HTERT RPE-1 (cell line): Measurements from ENCODE around the gene CDC14B.
"Not testable (repeated sequence)": the region's sequence is repeated elsewhere in the genome, so short reads cannot be mapped to it uniquely, and the experiment has no call there.

Experiments used
- in situ Hi-C: fragments of 300-500 bp; cut with MboI; formaldehyde crosslinking; loops from 4 replicates; pipeline ENCODE4 v1.14.3; 2020; ENCODE audit warnings: low sequenced_read_pairs

Gene CDC14B

DNA sequence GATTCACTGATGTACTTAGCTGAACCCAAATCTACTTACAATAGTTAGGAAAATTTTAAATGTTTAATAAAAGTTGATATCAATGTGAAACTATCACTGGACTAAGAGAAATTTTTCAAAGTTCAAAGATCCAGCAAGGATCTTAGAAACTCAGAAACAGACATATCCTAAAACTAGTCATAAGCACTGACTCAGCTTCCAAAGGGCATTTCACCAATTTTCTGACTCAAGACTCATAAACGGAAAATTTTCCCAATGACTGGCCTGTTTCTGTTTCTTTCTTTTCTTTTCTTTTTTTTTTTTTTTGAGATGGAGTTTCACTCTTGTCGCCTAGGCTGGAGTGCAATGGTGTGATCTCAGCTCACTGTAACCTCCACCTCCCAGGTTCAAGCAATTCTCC is 66.6 kb downstream of the CDC14B start:
- in situ Hi-C loops: no loop called here

DNA sequence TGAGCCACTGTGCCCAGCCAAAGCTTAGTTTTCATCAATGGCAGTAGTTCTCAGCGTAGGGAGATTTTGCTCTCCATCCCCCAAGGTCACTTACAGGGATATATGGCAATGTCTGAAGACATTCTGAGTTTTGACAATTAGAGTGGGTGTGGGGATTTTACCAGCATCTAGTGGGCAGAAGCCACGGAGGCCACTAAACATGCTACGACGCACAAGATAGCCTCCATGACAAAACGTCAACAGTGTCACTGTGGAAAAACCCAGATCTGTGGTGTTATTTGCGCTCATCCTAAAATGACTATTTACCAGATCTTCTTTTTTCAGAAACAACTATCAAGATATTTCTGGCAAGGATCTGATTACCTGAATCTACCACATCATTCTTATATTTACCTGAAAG is 68.2 kb downstream of the CDC14B start:
- in situ Hi-C loops: no loop called here

DNA sequence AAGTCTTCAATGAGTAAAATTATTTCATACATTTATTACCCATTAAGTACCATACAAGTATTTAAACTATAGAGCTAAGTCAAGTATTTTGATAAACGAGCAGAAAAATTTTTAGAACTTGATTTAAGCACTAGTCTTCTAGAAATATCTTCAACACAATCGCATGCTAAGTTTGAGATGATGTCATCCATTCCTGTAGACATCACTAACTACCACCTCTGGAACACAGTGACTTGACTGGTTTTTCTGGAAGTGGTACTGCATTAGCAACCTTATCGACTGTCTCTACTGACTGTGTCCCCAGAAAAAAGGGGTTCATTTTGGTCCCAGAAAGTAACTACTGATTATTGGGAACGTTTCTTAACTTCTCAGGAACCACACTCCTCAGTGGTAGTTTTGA is 69.0 kb downstream of the CDC14B start:
- in situ Hi-C loops: no loop called here

DNA sequence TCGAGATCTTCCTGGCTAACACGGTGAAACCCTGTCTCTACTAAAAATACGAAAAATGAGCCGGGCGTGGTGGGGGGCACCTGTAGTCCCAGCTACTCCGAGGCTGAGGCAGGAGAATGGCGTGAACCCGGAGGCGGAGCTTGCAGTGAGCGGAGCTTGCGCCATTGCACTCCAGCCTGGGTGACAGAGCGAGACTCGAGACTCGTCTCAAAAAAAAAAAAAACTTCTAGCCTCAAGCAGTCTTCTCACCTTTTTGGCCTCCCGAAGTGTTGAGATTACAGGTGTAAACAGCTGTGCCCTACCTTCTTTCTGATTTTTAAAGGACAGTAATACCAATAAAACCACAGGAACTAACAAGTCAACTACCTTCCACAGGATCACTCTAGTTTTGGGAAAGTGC is 76.5 kb downstream of the CDC14B start:
- in situ Hi-C loops: not testable (repeated sequence)

GRCh38 chr9:96540106-96540505 is 79.5 kb downstream of the CDC14B start:
- in situ Hi-C loops: no loop called here

DNA sequence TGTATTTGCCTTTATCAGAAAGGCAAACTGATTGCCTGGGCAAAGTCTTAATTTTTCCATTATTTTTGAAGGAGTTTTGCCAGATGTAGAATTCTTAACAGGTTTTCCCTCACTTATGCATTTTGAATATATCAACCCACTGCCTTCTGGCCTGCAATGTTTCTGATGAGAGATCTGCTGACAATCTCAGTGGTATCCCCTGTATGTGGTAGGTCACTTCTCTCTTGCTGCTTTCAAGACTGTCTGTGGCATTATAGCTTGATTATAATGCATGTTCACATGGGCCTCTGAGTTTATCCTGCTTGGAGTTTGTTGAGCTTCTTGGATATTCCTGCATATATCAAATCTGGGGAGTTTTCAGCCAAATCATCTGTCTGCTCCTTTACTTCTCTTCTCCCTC is 87.5 kb downstream of the CDC14B start:
- in situ Hi-C loops: no loop called here

DNA sequence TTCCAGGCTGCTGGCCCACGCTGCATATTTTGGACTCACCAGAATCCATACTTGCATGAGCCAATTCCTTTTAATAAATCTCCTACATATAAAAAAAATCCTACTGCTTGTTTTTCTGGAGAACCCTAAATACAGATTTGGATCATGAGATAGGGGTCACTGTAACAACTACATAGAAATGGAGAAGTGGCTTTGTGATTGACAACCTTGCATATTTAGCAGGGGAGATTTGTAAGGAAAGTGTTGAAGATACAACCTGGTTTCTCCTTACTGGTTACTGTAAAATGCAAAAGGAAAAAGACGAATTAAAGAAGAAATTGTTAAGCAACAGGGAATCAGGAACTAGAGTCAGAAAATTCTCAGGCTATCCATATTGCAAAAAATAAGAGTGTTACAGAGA is 94.9 kb downstream of the CDC14B start:
- in situ Hi-C loops: no loop called here

- in situ Hi-C loops: no loop called here
Observed at GRCh38 chr9:96524045-96524444, 95.6 kb downstream of the CDC14B start.

- in situ Hi-C loops: no loop called here
Observed at GRCh38 chr9:96523374-96523773, 96.3 kb downstream of the CDC14B start.

- in situ Hi-C loops: no loop called here
Observed at GRCh38 chr9:96522366-96522765, 97.3 kb downstream of the CDC14B start.

DNA sequence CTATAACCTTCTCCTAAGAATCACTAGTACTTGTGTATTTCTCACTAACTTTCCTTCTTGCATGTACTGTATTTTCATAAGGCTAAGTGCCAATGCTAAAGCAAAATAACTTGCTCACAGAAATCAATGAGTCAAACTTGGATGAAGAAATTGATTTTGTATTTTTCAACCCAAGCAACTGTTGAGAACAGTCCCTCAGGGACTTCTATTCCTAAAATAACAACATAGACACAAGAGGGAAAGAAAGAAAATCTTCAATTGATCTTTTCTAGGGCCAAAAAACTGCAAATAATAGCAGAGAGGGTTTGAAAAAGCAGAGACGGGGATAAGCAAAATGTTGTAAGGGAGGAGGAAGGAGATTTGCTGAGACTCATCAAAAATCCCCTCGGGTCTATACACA is 99.9 kb downstream of the CDC14B start:
- in situ Hi-C loops: no loop called here

DNA sequence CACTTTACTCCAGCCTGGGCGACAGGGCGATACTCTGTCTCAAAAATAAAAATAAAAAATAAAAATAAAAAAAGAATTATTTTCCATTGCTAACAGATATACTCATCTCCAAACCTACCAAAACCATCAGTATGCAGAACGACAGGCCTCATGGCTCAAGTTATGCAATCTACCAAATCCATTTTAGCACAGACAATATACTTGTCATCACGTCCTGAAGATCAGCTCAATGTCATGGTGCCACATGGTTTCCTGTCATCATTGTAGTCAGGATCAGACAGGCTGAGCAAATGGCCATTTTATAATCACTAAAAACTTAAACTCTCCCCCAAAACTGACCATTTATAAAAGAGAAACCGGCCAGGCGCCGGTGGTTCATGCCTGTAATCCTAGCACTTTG is 100.5 kb downstream of the CDC14B start:
- in situ Hi-C loops: no loop called here

DNA sequence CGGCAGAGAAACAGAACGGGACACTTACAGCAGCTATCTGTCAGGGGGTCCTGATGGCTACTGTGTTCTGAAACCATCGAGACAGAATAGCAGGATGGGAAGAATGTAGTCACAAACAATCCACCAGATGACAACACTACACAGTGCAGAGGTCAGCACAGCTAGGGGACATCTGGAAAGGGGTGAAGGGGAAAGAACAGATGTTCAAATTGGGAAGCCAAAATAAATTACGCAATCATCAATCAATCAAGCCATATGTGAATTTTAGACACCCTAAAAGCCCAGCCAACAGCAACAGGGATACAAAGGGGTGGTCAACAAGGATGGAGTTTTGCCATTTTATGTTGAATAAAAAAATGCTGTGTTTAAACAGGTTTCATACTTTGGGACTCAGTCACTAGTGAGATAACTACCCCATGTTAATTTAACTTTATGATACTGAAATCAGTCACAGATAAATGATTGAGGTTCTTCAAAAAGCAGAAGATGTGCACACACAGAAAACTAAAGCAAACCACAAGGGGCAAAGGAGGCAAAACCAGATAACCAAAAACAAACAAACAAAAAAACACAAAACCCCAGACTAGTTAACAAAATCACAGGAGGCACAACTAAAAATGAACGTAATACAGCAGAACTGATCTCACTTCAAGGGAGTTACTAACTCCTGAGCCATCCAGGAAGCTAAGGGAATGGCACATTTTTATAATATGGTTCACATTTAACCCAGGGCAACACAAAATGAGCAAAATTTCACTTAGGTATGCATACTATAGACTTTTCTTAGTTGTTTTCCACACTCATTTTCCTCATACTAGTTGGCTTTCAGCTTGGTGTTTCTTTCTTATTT is 103.8 kb downstream of the CDC14B start:
- in situ Hi-C loops: no loop called here

GRCh38 chr9:96514800-96515158 is 104.9 kb downstream of the CDC14B start:
- in situ Hi-C loops: no loop called here

GRCh38 chr9:96514108-96514799 is 105.4 kb downstream of the CDC14B start:
- in situ Hi-C loops: no loop called here

DNA sequence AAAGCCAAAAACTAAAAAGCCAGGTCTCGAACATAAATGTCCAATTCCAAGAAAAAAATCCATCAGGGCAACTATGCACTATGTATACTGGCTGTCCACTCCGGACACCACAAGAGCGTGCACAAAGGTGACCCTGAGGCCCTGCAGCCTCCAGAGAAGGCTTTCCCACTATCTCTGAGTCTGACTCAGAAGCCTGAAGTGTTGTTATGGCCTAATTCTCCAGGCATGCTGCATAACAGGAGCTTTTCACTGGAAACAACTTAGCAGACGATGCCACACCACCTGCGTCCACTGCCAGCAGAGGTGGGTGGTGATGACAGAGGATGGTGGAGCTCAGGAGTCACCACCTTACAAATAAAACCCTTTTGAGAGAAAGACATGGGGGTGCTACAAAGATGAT is 106.0 kb downstream of the CDC14B start:
- in situ Hi-C loops: no loop called here

- in situ Hi-C loops: no loop called here
Observed at GRCh38 chr9:96512240-96512639, 107.4 kb downstream of the CDC14B start.

DNA sequence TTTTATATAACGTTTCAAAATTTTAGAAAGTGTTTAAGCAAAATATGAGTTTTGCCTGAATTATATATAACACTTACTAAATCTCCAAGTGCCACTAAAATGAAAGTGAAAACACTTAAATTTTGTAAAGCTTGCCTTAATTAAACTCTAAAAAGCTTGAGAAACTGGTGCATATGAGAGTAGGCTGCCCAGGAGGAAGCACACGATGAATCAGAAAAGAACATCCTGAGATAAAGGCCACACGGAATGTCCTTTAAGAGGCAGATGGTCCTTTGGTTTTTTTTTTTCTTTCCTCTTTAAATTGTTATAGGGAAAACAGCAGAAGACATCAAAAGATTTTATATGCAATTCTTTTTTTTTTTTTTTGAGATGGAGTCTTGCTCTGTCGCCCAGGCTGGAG is 109.4 kb downstream of the CDC14B start:
- in situ Hi-C loops: no loop called here

DNA sequence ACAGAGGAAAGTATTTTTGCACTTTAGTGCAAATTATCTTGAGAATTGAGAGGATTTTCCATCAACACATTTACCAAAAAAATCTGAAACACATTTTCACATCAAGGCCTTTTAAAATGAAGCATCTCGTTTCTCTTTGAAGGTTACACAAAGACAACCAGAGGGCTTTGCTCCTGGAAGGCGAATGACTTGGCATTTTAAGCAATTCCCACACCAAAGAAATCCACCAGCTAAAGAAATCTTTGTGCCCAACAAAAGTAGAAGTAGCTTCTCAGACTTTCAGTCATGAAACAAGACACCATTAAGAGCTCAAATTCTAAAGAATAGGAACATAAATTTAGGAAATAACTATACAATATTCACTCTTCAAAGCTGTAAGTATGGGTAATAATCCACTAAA is 109.8 kb downstream of the CDC14B start:
- in situ Hi-C loops: no loop called here

DNA sequence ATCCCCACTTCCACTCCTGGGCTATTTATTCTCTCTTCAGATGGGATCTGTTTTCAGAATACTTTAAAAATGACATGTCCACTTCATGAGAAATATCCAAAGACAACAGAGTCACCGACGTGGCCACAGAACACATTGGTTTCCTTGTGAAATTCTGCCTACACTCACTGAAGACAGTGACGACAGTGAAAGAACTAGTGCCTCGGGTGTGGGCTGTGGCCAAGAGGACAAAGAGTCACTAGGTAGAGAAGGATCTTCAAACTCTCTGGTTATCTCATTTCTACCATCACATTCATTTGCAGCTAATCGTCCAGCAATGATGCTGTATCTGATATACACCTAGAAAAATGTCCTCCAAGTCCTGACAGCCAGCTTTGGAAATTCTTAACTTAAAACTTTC is 110.6 kb downstream of the CDC14B start:
- in situ Hi-C loops: no loop called here

GRCh38 chr9:96508227-96508940 is 111.3 kb downstream of the CDC14B start:
- in situ Hi-C loops: no loop called here
